NB4 (cell line): Measurements from ENCODE around the gene LPAR6.

Source experiments
- CTCF ChIP-seq: IDR thresholded peaks from one replicate; pipeline ENCODE4 v1.5.1; 2012; ENCODE audit warnings: low read depth, low read length
- POLR2A ChIP-seq: IDR thresholded peaks from 2 replicates; pipeline ENCODE4 v1.6.1; 2011; ENCODE audit warnings: mild to moderate bottlenecking; ENCODE audit not compliant: insufficient read length; ENCODE audit errors: extremely low read depth

- TF ChIP-seq POLR2A (no peak), CTCF (no peak)
Observed at GRCh38 chr13:48434200-48434599, 21.3 kb upstream of the LPAR6 start.
